H54 (cell line): ENCODE measurements around the gene TRMT10C.

Experiments
- DNase-seq: peaks from one replicate; pipeline ENCODE4 v3.0.0; 2011; ENCODE audit warnings: low spot score, mixed read lengths; ENCODE audit not compliant: insufficient read length
- FAIRE-seq: peaks from 3 replicates; lab custom pipeline; 2011; peaks lifted over from hg19 to GRCh38; lab: Jason Lieb, UNC
- POLR2A ChIP-seq: IDR thresholded peaks from 2 replicates; pipeline ENCODE4 v1.6.1; 2011; ENCODE audit warnings: low read depth, mild to moderate bottlenecking, low read length

The TRMT10C gene

GRCh38 chr3:101561630-101562328 lies at the start of gene TRMT10C:
TSS of gene TRMT10C (plus strand) at chr3:101561868. CDS start at chr3:101564782, 2,914 bp downstream.
- DNase-seq (peak; percentile 83), FAIRE-seq (peak; percentile 90)
- peak; percentile 80 for TF ChIP-seq POLR2A

GRCh38 chr3:101512396-101512645 lies 49.3 kb upstream of the TRMT10C start:
- TF ChIP-seq POLR2A = no peak
- FAIRE-seq (no peak), DNase-seq (no peak)

- peak; percentile 99 for FAIRE-seq
- DNase-seq = peak; percentile 71
Observed at GRCh38 chr3:101512646-101513418, 48.8 kb upstream of the TRMT10C start, which contains the start of gene SENP7. TSS of gene SENP7 (minus strand) at chr3:101513212. CDS start at chr3:101513130, 82 bp downstream.

GRCh38 chr3:101513419-101513986 lies 48.2 kb upstream of the TRMT10C start:
- peak; percentile 65 for FAIRE-seq

More at GRCh38 chr3:101512646-101513418, 48.8 kb upstream of the TRMT10C start, which contains the start of gene SENP7:
- peak; percentile 47; the same call in 1 of the 2 replicates for TF ChIP-seq POLR2A

GRCh38 chr3:101518421-101518871 lies 43.2 kb upstream of the TRMT10C start:
- FAIRE-seq (peak; percentile 43), DNase-seq (no peak)
- TF ChIP-seq POLR2A = no peak

More at GRCh38 chr3:101513419-101513986, 48.2 kb upstream of the TRMT10C start:
- TF ChIP-seq POLR2A = no peak
- DNase-seq = peak; percentile 47

- FAIRE-seq (no peak), DNase-seq (no peak)
- TF ChIP-seq POLR2A = no peak
Observed at GRCh38 chr3:101519685-101520365, 41.8 kb upstream of the TRMT10C start.

DNA sequence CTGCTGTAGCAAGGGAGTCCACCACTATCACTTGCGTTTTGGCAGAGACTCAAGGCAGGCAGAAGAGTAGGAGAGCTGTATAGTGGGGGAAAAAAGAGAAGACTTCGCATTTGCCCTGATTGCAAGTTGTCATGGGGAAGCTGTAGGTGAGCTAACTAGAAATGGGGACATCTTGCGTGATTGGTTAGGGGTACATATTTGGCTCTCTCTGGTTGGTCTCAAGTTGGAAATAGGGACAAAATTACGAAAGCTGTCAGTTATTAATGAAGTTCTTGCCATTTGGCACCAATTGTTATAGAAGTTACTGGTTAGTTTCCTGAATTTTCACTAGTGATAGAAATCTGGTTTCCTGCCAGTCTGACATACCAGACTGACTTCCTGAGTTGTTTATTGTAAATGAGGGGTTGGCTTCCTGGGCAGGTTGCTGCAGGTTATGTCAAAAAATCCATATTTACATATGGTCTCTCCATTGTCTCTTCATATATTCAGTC lies 40.4 kb upstream of the TRMT10C start:
- FAIRE-seq = no peak
- DNase-seq = no peak
- no peak for TF ChIP-seq POLR2A

DNA sequence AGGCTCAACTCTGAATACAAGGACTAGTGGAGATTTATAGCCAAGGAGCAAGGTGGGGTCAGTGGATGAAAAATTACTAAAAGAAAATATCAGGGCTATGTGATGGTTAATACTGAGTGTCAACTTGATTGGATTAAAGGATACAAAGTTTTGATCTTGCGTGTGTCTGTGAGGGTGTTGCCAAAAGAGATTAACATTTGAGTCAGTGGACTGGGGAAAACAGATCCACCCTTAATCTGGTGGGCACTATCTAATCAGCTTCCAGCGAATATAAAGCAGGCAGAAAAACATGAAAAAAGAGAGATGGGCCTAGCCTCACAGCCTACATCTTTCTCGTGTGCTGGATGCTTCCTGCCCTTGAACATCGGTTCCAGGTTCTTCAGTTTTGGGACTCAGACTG lies 34.2 kb upstream of the TRMT10C start:
- TF ChIP-seq POLR2A = no peak
- no peak for FAIRE-seq
- no peak for DNase-seq

GRCh38 chr3:101527906-101528305 lies 33.8 kb upstream of the TRMT10C start:
- TF ChIP-seq POLR2A = no peak
- FAIRE-seq = no peak
- DNase-seq = no peak

DNA sequence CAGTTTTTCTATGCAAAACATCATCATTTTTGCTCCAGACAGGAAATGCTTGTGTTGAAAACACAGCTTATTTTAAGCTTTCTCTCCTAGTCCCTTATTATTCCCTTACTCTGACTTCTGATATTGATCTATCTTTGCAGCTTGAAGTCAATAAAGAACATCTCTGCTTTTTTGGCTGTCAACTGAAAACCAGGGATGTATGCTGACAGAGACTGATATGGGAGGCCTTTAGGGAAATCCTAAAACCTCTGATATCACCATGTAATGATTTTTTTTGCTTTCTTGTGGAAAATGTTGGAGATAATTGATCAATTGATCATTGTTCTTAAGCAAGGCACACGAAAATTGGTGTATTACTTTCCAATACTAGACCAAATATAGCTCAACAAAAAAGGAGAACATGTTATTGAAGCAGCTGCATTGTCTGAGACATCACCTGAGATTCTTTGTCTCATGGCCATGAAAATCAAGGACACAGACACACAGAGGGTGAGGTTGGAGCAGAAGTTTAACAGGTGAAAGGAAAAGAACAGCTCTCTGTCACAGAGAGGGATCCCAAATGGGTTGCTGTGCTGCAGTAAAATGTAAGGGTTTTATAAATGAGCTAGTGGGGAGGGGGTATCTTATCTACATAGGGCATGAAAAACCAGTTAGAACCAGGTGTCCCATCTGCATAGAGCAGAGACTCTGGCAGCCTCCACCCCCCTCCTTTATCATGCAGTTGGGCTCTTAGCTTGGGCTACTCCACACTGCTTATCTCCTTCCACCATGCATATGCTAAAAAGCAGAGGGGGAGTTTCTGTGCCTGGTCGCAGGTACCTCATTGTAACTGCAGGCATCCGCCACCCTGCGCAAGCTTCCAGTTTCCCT lies 31.6 kb upstream of the TRMT10C start:
- no peak for FAIRE-seq
- no peak for DNase-seq
- TF ChIP-seq POLR2A = no peak

DNA sequence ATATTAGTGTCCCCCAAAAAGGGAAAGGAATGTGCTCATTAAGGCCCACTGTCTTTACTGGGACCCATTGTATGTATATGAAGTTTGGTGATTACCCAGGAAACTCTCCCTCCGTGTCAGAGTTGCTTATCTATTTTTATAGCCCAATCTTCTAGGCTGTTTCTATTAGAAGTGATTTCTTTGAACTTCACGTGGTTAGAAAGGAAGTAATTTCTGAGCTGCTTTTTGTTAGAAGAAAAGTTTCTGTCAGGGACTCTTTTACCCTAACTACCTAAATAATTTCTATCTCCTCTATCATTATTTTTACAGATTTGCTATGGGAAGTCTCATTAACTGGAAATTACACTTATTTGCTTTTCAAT lies 31.0 kb upstream of the TRMT10C start:
- TF ChIP-seq POLR2A = no peak
- DNase-seq (no peak), FAIRE-seq (no peak)

DNA sequence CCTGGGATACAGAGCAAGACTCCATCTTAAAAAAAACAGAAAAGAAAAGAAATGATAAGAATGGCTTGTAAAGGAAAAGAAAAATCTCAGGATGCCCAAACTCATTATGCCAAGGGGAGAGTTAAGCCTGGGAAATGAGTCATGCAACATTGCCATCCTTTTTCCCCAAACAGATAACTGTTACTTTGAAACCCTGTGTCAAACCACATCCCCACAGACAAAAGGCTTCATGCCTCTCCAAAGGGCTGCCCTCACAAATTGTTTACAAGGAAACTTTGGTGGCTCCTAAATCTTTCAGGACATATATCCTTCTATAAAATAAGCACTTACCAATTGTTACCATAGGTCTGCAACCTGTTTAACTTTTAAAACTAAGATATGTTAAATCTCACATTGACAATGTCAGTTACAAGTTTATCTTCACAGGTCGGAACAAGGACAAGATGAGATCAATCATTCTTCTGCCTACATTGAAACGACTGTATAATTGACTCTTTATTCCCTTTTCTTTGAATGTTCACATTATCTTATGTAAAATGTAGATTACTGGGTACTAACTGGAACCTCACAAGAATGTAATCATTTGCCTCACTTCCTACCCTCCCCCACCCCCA lies 30.1 kb upstream of the TRMT10C start:
- no peak for TF ChIP-seq POLR2A
- DNase-seq (no peak), FAIRE-seq (no peak)
